Upper lobe of left lung (tissue), 4 donors: ENCODE results near the gene PRDX1.
"Not testable (repeated sequence)": the region's sequence is repeated elsewhere in the genome, so short reads cannot be mapped to it uniquely, and the experiment has no call there.

Source experiments
- CTCF ChIP-seq, 6 experiments: fragments of 450-650 bp in 4 of 6; fragments of 200-600 bp in 2 of 6; sonication (generic) in 2 of 6; IDR thresholded peaks; one replicate each; pipeline ENCODE4 v1.5.1; 2016 to 2019; ENCODE audit warnings: antibody characterized with exemption in 6 of 6
- POLR2A ChIP-seq, 4 donors: fragments of 450-650 bp; IDR thresholded peaks; one replicate each; pipeline ENCODE4 v1.5.1; 2016 to 2017; ENCODE audit warnings: antibody characterized with exemption in 4 of 4, mild to moderate bottlenecking in 2 of 4

GRCh38 chr1:45489379-45489778, 32.3 kb downstream of the PRDX1 start:
- TF ChIP-seq POLR2A, CTCF (IDR thresholded peaks at IDR 0.05): not testable (repeated sequence)
